Measurements from ENCODE around the gene SEC61A2. TPM values are rescaled to one million over a fixed set of nuclear protein-coding genes. Genes with fewer than 3 reads are reported as not detected.

The SEC61A2 gene
- total and polyA plus RNA-seq, 2 donors (not counting 3 experiments of a cell fraction or from before 2014, with no cell fraction given) = 7.3 to 7.5 TPM

DNA sequence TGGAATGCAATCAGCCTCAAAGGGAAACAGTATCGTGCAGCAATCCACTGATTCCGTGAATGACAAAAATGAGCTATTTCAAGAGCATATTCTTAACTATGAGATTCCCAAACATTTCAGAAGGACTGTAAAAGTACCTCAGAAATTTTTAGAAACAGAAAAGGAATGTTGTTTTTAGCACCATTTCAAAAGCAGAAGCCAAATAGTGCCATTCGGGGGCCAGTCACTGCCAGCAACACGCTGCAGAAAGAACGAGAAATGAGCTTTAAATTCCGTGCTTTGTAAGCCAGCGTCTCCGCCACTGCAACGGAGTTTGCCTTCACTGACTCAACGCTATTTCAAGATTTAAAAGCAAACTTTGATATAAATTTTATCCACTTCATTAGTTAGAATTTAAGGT, 59.9 kb downstream of the SEC61A2 start:
- dilution Hi-C loops (cut with MboI; ENCODE audit: extremely low pct_ligation_motif_present, low sequenced_read_pairs) = no loop called here
- H3K27me3 ChIP-seq (ENCODE audit: control insufficient read depth in 2 of 2, insufficient read depth in 2 of 2, low read length in 2 of 2) = no peaks in the 10 kb centered on the region
- H4K20me1 ChIP-seq (replicated peaks; ENCODE audit: control insufficient read depth, extremely low read depth, insufficient read depth, low read length) = no peaks in the 10 kb centered on the region
- intact Hi-C loops (cut with micrococcal nuclease) = no loop called here
- H3K4me3 ChIP-seq (replicated peaks in 1 of 3; ENCODE audit: insufficient read depth in 1 of 3, low read depth in 1 of 3, low read length in 3 of 3) = no peak overlapping the region
- H3K4me2 ChIP-seq (ENCODE audit: insufficient read depth, low read length) = no peak overlapping the region
- POLR2A ChIA-PET = interaction anchor here (0.7 kb wide), 1 partner anchor 315 kb away, joined by 3 read pairs; no protein-coding TSS in a partner anchor
- CTCF ChIA-PET = no interaction called here
- peaks cover 0 to 8% of the 10 kb centered on the region in 2 experiments for H3K36me3 ChIP-seq (ENCODE audit: control insufficient read depth in 2 of 2, extremely low read depth in 1 of 2, insufficient read depth in 2 of 2, low read length in 2 of 2)
- no peak overlapping the region for H2AFZ ChIP-seq (ENCODE audit: low read depth, low read length)
- peaks cover 29% of the 10 kb centered on the region for H3K4me1 ChIP-seq (ENCODE audit: control insufficient read depth, extremely low read depth, insufficient read depth, low read length)
- no peak overlapping the region for H3K9ac ChIP-seq (replicated peaks; ENCODE audit: extremely low read depth, insufficient read depth, low read length)
- peaks cover 53% of the 10 kb centered on the region for H3K79me2 ChIP-seq (ENCODE audit: control insufficient read depth, insufficient read depth, low read length)
- H3K27ac ChIP-seq (ENCODE audit: insufficient read depth, low read depth, low read length) = no peak overlapping the region
- H3K9me3 ChIP-seq (replicated peaks; ENCODE audit: control insufficient read depth, insufficient read depth, low read length) = no peaks in the 10 kb centered on the region
- no peaks in the 10 kb centered on the region for H3K9me1 ChIP-seq (replicated peaks; ENCODE audit: control insufficient read depth, extremely low read depth, insufficient read depth, low read length)
- DNase-seq (ENCODE audit: low read depth, low spot score) (no peak), FAIRE-seq (no peak)
- TF ChIP-seq POLR2A (IDR thresholded peaks at IDR 0.05; ENCODE audit: low read depth, low read length) (no peak), GATA2 (IDR thresholded peaks at IDR 0.05; ENCODE audit: insufficient read depth, insufficient read length, low read depth, low read length) (no peak), MYC (IDR thresholded peaks at IDR 0.05; ENCODE audit: low read depth, low read length) (no peak), EZH2 (IDR thresholded peaks at IDR 0.05; ENCODE audit: borderline replicate concordance, low read depth, low read length, severe bottlenecking) (no peak), FOS (IDR thresholded peaks at IDR 0.05; ENCODE audit: borderline replicate concordance, insufficient read depth, low read length) (no peak), JUN (IDR thresholded peaks at IDR 0.05; ENCODE audit: borderline replicate concordance, insufficient read depth, insufficient read length, low read depth) (no peak)
- TF ChIP-seq, protein P1, sequence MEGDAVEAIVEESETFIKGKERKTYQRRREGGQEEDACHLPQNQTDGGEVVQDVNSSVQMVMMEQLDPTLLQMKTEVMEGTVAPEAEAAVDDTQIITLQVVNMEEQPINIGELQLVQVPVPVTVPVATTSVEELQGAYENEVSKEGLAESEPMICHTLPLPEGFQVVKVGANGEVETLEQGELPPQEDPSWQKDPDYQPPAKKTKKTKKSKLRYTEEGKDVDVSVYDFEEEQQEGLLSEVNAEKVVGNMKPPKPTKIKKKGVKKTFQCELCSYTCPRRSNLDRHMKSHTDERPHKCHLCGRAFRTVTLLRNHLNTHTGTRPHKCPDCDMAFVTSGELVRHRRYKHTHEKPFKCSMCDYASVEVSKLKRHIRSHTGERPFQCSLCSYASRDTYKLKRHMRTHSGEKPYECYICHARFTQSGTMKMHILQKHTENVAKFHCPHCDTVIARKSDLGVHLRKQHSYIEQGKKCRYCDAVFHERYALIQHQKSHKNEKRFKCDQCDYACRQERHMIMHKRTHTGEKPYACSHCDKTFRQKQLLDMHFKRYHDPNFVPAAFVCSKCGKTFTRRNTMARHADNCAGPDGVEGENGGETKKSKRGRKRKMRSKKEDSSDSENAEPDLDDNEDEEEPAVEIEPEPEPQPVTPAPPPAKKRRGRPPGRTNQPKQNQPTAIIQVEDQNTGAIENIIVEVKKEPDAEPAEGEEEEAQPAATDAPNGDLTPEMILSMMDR (IDR thresholded peaks at IDR 0.05; ENCODE audit: extremely low read depth in 1 of 2, insufficient read depth in 1 of 2, low read depth in 1 of 2, low read length in 2 of 2) = no peak
- BruUV-seq (replicated peaks) = no TSS peak

Measured in endothelial cell of umbilical vein (primary cell).